NCI-H1105 treated with DMSO at 0.1 percent for 48 hours (cell line): Measurements from ENCODE around the gene KSR2.

ENCODE experiments used
- DNase-seq: peaks from one replicate; lab custom pipeline; 2025; lab: John Stamatoyannopoulos, UW

The KSR2 gene

GRCh38 chr12:117528538-117528937 lies 440.3 kb downstream of the KSR2 start:
- no peak for DNase-seq

GRCh38 chr12:117527479-117527855 lies 441.3 kb downstream of the KSR2 start:
- no peak for DNase-seq

GRCh38 chr12:117526757-117527478 lies 441.9 kb downstream of the KSR2 start:
- no peak for DNase-seq

- DNase-seq = no peak
Measured at GRCh38 chr12:117525766-117526165, 443.0 kb downstream of the KSR2 start.

- DNase-seq = no peak
Measured at GRCh38 chr12:117524806-117525205, 444.0 kb downstream of the KSR2 start.

DNA sequence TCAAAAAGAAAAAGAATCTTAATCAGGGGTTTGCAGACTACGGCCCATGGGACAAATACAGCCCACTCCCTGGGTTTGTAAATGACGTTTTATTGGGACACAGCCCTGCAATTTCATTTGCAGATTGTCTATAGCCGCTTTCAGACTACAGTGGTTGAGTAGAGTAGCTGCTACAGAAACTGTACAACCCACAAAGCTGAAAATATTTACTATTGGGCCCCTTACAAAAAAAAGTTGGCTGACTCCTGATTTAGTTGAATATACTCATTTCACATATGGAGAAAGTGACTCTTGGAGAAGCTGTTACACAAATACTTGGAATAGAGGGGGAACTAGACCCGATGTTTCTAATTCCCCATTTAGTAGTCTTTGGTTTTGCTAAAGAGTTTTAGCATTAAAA lies 444.8 kb downstream of the KSR2 start:
- no peak for DNase-seq

DNA sequence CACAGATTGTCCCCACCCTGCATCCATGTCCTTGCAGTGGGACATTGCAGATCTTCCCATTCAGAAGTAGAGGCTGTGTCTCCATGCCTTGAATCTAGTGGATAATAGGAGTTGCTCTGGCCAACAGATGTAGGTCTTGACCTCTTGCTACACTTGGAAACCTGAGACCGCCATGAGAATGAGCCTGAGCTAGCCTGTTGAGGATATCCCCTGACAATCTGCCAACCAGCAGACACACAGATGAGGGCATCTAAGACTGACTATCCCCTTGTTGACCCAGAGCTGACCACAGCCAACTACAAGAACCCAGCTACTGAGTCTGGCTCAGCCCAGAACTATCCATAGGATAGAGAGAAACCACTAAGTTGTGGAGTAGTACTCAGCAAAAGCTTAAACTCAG lies 446.2 kb downstream of the KSR2 start:
- no peak for DNase-seq

GRCh38 chr12:117521867-117522266 lies 446.9 kb downstream of the KSR2 start:
- DNase-seq = peak; percentile 44

- DNase-seq = no peak
Measured at GRCh38 chr12:117521346-117521745, 447.4 kb downstream of the KSR2 start.

- no peak for DNase-seq
Measured at GRCh38 chr12:117518594-117519270, 450.1 kb downstream of the KSR2 start.

DNA sequence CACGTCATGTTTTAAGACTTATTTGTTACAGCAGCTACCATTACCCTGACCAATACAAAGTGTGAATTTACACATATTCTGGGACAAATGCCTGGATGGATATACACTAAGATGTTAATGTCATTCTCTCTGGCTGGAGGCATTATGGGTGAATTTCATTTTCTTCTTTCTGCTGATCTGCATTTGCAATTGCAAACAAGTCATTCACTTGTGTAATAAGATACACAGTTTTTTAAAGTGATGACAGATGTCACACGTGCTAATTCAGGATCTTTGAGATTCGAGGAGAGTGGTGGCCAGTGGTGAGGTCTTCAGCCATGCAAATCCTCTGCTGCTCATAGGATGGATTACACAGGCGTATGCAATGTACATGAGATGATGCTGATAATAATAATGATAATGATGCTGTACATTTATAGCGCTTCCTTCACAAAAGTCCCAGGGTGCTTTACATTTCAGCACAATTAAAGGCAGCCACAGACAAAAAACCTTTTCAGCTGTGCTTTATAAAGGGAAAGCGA lies 451.5 kb downstream of the KSR2 start:
- DNase-seq = no peak

DNA sequence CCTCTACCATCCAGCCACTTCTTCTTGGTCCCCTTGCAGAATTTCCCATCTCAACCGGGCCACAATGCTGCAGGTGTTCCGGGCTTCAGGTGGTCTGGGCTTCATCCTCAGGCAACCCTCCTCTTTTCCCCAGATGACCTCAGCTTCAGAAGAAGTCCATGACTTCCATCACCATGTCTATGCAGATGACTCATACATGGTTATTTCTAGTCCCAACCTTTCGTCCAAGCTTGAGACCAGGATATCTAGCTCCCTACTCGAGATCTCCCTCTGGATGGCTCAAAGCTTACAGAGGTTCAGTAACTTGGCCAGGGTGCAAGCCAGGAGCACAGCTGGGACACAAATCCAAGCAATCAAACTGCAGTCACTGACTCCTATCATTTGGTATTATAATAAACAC lies 452.8 kb downstream of the KSR2 start:
- DNase-seq = no peak

DNA sequence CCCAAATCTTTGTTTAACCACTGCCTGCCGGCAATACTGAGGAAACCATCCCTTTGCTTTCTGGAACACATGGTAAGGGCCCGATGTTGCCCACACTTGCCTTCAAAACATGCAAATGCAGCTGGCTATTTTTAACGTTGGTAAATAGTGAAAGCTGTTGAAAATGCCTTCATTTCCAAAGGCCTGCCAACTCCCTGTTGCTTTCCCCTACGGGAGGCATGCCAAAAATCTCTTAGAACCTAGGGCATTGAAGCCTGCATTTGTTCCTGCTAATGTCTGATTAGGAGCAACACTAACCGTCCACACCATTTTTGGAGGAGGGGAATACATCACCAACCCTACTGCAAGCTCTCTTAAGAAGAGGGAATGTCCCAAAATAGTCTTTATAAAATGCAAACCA lies 454.8 kb downstream of the KSR2 start:
- DNase-seq = peak; percentile 94

DNA sequence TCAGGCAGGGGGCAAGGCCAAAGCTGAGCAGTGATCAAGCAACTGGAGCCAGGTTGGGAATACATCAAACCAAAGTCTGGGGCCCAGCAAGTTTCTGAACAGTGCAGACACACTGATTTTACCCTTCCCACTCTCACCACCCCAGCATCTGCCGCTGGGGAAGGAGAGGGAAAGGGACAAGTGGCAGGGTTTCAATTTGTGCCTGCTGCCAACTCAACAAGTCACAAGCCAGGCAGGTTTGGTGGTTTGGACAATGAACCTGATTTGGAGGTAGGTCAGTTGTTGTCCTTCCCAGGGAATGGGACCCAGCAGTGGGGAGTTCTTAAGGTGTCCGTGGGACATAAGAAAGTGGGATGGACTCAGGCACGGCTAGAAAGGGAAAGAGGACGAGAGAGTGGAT lies 455.4 kb downstream of the KSR2 start:
- DNase-seq = peak; percentile 17

DNA sequence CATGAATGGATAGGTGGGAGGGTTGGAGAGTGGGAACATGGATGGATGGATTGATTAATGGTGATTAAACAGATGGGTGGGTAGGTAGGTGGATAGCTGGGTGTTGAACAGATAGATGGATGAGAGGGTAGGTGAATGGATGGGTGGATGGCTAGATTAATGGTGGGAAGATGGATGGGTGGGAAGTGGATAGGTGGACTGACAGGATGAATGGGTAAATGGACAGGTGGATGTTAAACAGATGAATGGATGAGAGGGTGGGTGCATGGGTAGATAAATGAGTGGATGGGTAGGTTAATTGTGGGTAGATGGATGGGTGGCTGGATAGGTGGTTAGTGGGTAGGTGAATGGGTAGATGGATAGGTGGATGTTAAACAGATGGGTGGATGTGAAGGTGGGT lies 460.3 kb downstream of the KSR2 start:
- DNase-seq = no peak

DNA sequence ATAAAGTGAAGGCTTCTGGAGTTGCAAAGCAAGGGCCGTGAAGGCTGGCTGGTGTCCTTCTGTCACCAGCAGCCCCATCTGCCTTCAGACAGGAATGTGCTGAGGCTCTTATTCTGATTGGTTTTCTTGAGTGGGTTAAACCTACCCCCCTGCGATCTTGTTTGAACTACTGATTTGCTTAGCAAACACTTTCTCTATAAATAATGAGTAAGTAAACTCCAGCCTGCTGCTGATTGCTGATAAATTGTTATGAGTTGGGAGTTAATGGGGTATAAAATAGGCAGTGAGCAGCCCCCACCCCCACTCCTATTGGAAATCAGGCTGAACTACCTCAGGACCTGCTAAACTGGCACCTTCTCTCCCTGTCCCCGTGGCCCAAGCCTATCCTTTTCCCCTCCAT lies 461.2 kb downstream of the KSR2 start:
- DNase-seq = peak; percentile 87

DNA sequence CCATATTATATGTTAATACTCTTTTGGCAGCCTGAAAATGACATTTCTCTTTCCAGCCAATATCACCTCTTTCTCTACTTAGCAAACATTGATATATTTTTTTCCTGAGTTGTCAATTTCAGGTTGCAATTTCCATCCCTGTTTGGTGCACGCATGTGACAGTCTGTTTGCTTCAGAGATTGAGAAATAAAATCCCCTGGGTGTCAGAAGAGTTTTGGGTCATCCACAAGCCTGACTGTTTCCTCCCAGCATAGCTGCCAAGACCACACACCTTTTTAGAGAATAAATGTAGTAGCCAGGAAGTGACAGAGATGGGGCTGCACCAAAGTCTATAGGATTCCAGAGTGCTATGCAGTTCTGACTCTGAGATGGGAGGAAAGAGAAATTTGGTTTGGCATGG lies 462.5 kb downstream of the KSR2 start:
- DNase-seq = no peak

- DNase-seq = no peak
Measured at GRCh38 chr12:117502633-117503032, 466.2 kb downstream of the KSR2 start.

- no peak for DNase-seq
Measured at GRCh38 chr12:117502233-117502632, 466.6 kb downstream of the KSR2 start.

DNA sequence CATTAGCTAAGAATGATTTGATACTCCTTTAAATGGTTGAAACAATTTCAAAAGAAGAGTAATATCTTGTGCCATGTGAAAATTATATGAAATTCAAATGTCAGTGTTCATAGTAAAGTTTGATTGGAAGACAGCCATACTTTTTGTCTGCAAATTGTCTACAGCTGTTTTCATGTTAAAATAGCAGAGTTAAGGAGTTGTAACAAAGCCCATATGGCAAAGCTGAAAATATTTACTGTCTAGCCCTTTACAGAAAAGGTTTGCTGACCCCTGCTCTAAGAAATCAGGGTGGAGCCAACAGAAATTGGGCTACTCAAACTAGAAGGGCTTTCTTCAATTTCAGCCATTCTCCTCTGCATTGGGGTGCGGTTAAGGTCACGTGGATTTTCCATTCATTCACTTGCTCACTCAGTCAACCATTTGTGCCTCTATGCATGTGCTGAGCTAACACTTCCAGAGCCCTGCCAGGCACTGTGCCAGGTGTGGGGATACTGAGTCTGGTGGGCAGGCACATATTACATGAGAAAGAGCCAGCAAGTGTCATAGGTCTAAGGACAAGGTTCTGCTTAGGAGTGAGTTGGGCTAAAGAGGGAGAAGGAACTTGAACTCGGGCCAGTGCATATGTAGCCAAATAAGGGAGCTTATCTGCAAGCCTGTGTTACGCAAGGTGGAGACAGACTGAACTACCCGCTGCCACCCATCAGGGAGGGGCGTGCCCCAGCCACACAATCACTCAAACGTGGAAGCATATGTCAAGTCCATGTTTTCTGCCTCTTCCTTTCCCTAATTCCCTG lies 467.5 kb downstream of the KSR2 start:
- DNase-seq = no peak

GRCh38 chr12:117499759-117500485 lies 468.9 kb downstream of the KSR2 start:
- no peak for DNase-seq

GRCh38 chr12:117498880-117499279 lies 469.9 kb downstream of the KSR2 start:
- DNase-seq = no peak
